ENCODE data around the gene CST3. TPM values are rescaled to one million over a fixed set of nuclear protein-coding genes. Genes with fewer than 3 reads are reported as not detected.

The CST3 gene
- total and polyA plus RNA-seq, 2 donors (not counting 1 experiment from before 2014, with no cell fraction given): 1.2 to 16.9 TPM

- Histone ChIP-seq H3K4me3 (ENCODE audit: control extremely low read depth in 1 of 5, extremely low read depth in 1 of 5, insufficient read depth in 1 of 5, low read depth in 2 of 5, low read length in 4 of 5) (no peak overlapping the region), H3K9me3 (ENCODE audit: control extremely low read depth in 1 of 3, control insufficient read depth in 2 of 3, insufficient read depth in 1 of 3, low read length in 2 of 3) (peaks cover 0 to 7% (median 0%) of the 10 kb centered on the region in 3 donors), H3K4me2 (replicated peaks; ENCODE audit: low read depth, low read length, poor library complexity, severe bottlenecking) (no peak overlapping the region), H3K4me1 (ENCODE audit: control insufficient read depth in 2 of 2, insufficient read depth in 2 of 2, low read length in 2 of 2) (peaks cover 0 to 6% of the 10 kb centered on the region in 2 donors), H3K27ac (ENCODE audit: low read length in 2 of 2) (no peak overlapping the region), H3K36me3 (replicated peaks in 1 of 2; ENCODE audit: control extremely low read depth in 1 of 2, control insufficient read depth in 1 of 2, extremely low read depth in 1 of 2, insufficient read depth in 2 of 2, low read length in 1 of 2) (no peaks in the 10 kb centered on the region), H3K27me3 (replicated peaks in 1 of 4; ENCODE audit: control extremely low read depth in 1 of 4, control insufficient read depth in 3 of 4, insufficient read depth in 4 of 4, low read length in 3 of 4) (peaks cover 0 to under 1% (median 0%) of the 10 kb centered on the region in 4 experiments), H2AFZ (ENCODE audit: insufficient read depth, low read depth, low read length, poor library complexity, severe bottlenecking) (no peak overlapping the region), H3K79me2 (ENCODE audit: control insufficient read depth, insufficient read depth, low read length) (no peaks in the 10 kb centered on the region), H3K9ac (ENCODE audit: low read length) (no peak overlapping the region), H4K20me1 (ENCODE audit: control insufficient read depth, insufficient read depth, low read length, poor library complexity, severe bottlenecking) (no peaks in the 10 kb centered on the region)
- ATAC-seq (ENCODE audit: low read depth): no peak
- ChIA-PET POLR2A (no interaction called here), CTCF (no interaction called here)
- WGBS (ENCODE audit: insufficient coverage): 83% methylated on average over 4 of the region's 4 CpGs
- intact Hi-C loops (cut with micrococcal nuclease): no loop called here
- Mint-ChIP-seq H3K27me3 (peaks cover 17% of the 10 kb centered on the region), H3K4me3 (no peak overlapping the region), H3K27ac (no peak overlapping the region), H3K4me1 (peaks cover 4% of the 10 kb centered on the region), H3K9me3 (ENCODE audit: insufficient read depth) (no peaks in the 10 kb centered on the region)
- no peak for TF ChIP-seq CTCF (IDR thresholded peaks at IDR 0.05)
- TF ChIP-seq EZH2 (IDR thresholded peaks at IDR 0.05; ENCODE audit: borderline replicate concordance, insufficient read depth, low read depth, low read length, poor library complexity, severe bottlenecking): no peak
- DNase-seq: no peak
These were observed 11.6 kb downstream of the CST3 start for GRCh38 chr20:23626040-23626620.

GRCh38 chr20:23625236-23625964, 12.4 kb downstream of the CST3 start:
- H3K4me2 ChIP-seq (replicated peaks; ENCODE audit: low read depth, low read length, poor library complexity, severe bottlenecking): no peak overlapping the region
- H3K36me3 ChIP-seq (replicated peaks in 1 of 2; ENCODE audit: control extremely low read depth in 1 of 2, control insufficient read depth in 1 of 2, extremely low read depth in 1 of 2, insufficient read depth in 2 of 2, low read length in 1 of 2): no peaks in the 10 kb centered on the region
- intact Hi-C loops (cut with micrococcal nuclease): no loop called here
- H2AFZ ChIP-seq (ENCODE audit: insufficient read depth, low read depth, low read length, poor library complexity, severe bottlenecking): no peak overlapping the region
- no peak overlapping the region for H3K27ac ChIP-seq (ENCODE audit: low read length in 2 of 2)
- peaks cover 17% of the 10 kb centered on the region for H3K27me3 Mint-ChIP-seq
- H3K27me3 ChIP-seq (replicated peaks in 1 of 4; ENCODE audit: control extremely low read depth in 1 of 4, control insufficient read depth in 3 of 4, insufficient read depth in 4 of 4, low read length in 3 of 4): peaks cover 0 to 3% (median 0%) of the 10 kb centered on the region in 4 experiments
- DNase-seq (no peak), ATAC-seq (ENCODE audit: low read depth) (no peak)
- H3K9me3 Mint-ChIP-seq (ENCODE audit: insufficient read depth): no peaks in the 10 kb centered on the region
- no peak overlapping the region for H3K4me3 ChIP-seq (ENCODE audit: control extremely low read depth in 1 of 5, extremely low read depth in 1 of 5, insufficient read depth in 1 of 5, low read depth in 2 of 5, low read length in 4 of 5)
- H3K4me3 Mint-ChIP-seq: no peak overlapping the region
- TF ChIP-seq CTCF (IDR thresholded peaks at IDR 0.05): no peak
- WGBS (ENCODE audit: insufficient coverage): 83% methylated on average over 5 of the region's 9 CpGs
- no peaks in the 10 kb centered on the region for H4K20me1 ChIP-seq (ENCODE audit: control insufficient read depth, insufficient read depth, low read length, poor library complexity, severe bottlenecking)
- peaks cover 4% of the 10 kb centered on the region for H3K4me1 Mint-ChIP-seq
- H3K79me2 ChIP-seq (ENCODE audit: control insufficient read depth, insufficient read depth, low read length): no peaks in the 10 kb centered on the region
- ChIA-PET CTCF (no interaction called here), POLR2A (no interaction called here)
- no peak overlapping the region for H3K9ac ChIP-seq (ENCODE audit: low read length)
- H3K27ac Mint-ChIP-seq: no peak overlapping the region
- H3K4me1 ChIP-seq (ENCODE audit: control insufficient read depth in 2 of 2, insufficient read depth in 2 of 2, low read length in 2 of 2): peaks cover 0 to 6% of the 10 kb centered on the region in 2 donors
- peaks cover 0 to 7% (median 0%) of the 10 kb centered on the region in 3 donors for H3K9me3 ChIP-seq (ENCODE audit: control extremely low read depth in 1 of 3, control insufficient read depth in 2 of 3, insufficient read depth in 1 of 3, low read length in 2 of 3)

Measured in B cell (primary cell).